Stimulated activated CD4-positive, alpha-beta T cell treated with anti-CD3 and anti-CD28 coated beads, Interleukin-15, amount 100 ng/mL, for 24 hours (primary cell): ENCODE results near the gene RXFP1.

ENCODE experiments used
- DNase-seq: peaks from one replicate; pipeline ENCODE4 v3.0.0-alpha.2; 2020

Gene RXFP1

DNA sequence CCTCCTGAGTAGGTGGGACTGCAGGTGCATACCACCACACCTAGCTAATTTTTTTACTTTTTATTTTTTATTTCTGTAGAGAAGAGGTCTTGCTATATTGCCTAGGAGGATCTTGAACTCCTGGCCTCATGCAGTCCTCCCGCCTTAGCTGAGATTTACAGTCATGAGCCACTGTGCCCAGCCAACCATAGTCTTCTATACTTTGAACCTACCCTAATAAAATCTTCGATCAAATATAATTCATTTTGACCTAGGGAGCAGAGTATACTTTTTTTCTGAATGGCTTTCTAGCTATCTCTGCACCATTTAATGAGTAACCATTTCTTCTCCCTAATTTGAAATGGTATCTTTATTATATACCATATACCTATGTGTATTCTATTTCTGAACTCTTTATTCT lies 157.1 kb downstream of the RXFP1 start:
- DNase-seq: no peak

DNA sequence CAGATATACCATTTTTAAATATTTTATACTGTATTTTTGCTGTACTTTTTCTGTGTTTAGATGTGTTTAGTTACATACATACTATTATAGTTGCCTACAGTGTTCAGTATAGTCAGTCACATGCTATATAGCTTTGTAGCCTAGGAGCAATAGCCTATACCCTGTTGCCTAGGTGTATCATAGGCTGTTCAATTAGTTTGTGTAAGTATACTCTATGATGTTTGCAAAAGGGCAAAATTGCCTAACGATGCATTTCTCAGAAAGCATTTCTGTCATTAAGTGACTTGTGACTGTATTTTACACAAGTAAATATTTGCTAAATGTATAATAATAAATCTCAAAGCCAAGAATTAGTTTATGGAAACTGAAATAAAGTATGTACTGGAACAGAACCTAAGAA lies 159.9 kb downstream of the RXFP1 start:
- no peak for DNase-seq

DNA sequence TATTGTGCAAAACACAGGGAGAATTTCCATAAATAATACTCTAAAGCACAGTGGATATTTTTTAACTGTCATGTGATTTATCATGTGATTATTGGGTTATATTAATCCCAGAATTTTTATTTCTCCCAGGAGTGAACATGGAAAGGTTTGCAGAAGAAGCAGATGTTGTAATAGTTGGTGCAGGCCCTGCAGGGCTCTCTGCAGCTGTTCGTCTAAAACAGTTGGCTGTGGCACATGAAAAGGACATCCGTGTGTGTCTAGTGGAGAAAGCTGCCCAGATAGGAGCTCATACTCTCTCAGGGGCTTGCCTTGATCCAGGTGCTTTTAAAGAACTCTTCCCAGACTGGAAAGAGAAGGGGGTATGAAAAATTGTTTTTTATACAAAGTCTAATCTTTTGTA lies 160.4 kb downstream of the RXFP1 start:
- no peak for DNase-seq

DNA sequence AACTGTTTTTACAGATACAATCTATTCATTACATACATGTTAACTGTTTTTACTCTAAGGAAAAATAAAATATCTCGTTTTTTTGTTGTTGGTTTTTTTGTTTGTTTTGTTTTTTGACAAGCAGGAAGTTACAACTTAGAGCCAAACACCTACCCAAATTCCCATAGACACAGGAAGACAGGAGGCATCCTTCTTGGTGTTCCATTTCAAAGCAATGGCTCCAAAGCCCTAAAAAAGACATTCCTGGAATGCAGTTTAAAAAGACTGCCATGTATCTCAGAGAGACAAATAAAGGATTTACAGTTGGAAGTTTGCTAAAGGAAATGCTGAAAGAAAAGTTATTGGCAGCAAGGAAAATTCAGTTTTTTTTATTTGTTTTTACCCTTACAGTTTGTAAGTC lies 167.1 kb downstream of the RXFP1 start:
- DNase-seq: no peak
